KMS-11 (cell line): ENCODE results near the gene ATP4B.

Experiments
- H2AFZ ChIP-seq: fragments of 200-600 bp; sonication (generic); 2 replicates; pipeline ENCODE4 v1.6.1; 2016; ENCODE audit warnings: antibody characterized with exemption, mixed run types, low read depth
- H3K27ac ChIP-seq: fragments of 200-600 bp; sonication (generic); 2 replicates; pipeline ENCODE4 v1.6.1; 2016; ENCODE audit warnings: mild to moderate bottlenecking, mixed run types
- H3K27me3 ChIP-seq: fragments of 200-600 bp; sonication (generic); 2 replicates; pipeline ENCODE4 v1.6.1; 2017; ENCODE audit warnings: mild to moderate bottlenecking, low read depth, mixed run types, moderate library complexity; ENCODE audit not compliant: insufficient read depth
- H3K36me3 ChIP-seq: fragments of 200-600 bp; sonication (generic); 2 replicates; pipeline ENCODE4 v1.6.1; 2017; ENCODE audit warnings: mild to moderate bottlenecking, mixed run types; ENCODE audit not compliant: insufficient read depth
- H3K4me1 ChIP-seq: fragments of 200-600 bp; sonication (generic); 2 replicates; pipeline ENCODE4 v1.6.1; 2016; ENCODE audit warnings: mild to moderate bottlenecking, low read depth, mixed run types; ENCODE audit not compliant: poor library complexity, severe bottlenecking
- H3K4me2 ChIP-seq: fragments of 200-600 bp; sonication (generic); 2 replicates; pipeline ENCODE4 v1.7.0; 2016; ENCODE audit warnings: mild to moderate bottlenecking, mixed run types
- H3K4me3 ChIP-seq: fragments of 200-600 bp; sonication (generic); IDR thresholded peaks from 2 replicates; pipeline ENCODE4 v1.6.1; 2017; ENCODE audit warnings: low read depth, low read length, mixed read lengths; ENCODE audit not compliant: insufficient read depth
- H3K79me2 ChIP-seq: fragments of 200-600 bp; sonication (generic); 2 replicates; pipeline ENCODE4 v1.6.1; 2016; ENCODE audit warnings: low read depth, mixed run types; ENCODE audit not compliant: insufficient read depth
- H3K9ac ChIP-seq: fragments of 200-600 bp; sonication (generic); 2 replicates; pipeline ENCODE4 v1.6.1; 2016; ENCODE audit warnings: mild to moderate bottlenecking, mixed run types
- H4K20me1 ChIP-seq: fragments of 200-600 bp; sonication (generic); 2 replicates; pipeline ENCODE4 v1.6.1; 2016; ENCODE audit warnings: mild to moderate bottlenecking, mixed run types; ENCODE audit not compliant: insufficient read depth
- TF ChIP-seq, protein P1 (sequence below): fragments of 200-600 bp; sonication (generic); conservative IDR thresholded peaks from 2 replicates; pipeline ENCODE4 v1.6.1; 2017; ENCODE audit warnings: low read depth, mild to moderate bottlenecking, antibody characterized with exemption, low read length, moderate library complexity, mixed read lengths

The ATP4B gene

DNA sequence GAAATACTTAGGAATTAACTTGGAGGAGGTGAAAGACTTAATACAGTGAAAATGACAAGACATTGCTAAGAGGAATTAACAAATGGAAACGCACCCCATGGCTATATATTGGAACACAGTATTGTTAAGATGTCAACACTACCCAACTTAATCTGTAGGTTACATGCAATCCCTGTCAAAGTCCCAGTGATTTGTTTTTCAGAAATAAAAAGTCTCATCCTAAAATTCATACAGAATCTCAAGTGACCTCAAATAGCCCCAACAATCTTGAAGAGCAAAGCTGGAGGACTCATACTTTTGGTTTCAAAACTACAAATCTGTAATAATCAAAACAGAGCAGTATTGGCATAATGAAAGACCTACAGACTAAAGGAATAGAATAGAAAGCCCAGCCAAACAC lies 13.2 kb downstream of the ATP4B start:
- Histone ChIP-seq H3K36me3 (no peaks in the 10 kb centered on the region), H3K27me3 (no peaks in the 10 kb centered on the region), H3K4me1 (no peaks in the 10 kb centered on the region), H3K4me2 (no peak overlapping the region), H3K9ac (no peak overlapping the region), H3K79me2 (no peaks in the 10 kb centered on the region), H3K27ac (no peak overlapping the region), H3K4me3 (no peak overlapping the region), H2AFZ (no peak overlapping the region), H4K20me1 (no peaks in the 10 kb centered on the region)
- TF ChIP-seq, protein P1, sequence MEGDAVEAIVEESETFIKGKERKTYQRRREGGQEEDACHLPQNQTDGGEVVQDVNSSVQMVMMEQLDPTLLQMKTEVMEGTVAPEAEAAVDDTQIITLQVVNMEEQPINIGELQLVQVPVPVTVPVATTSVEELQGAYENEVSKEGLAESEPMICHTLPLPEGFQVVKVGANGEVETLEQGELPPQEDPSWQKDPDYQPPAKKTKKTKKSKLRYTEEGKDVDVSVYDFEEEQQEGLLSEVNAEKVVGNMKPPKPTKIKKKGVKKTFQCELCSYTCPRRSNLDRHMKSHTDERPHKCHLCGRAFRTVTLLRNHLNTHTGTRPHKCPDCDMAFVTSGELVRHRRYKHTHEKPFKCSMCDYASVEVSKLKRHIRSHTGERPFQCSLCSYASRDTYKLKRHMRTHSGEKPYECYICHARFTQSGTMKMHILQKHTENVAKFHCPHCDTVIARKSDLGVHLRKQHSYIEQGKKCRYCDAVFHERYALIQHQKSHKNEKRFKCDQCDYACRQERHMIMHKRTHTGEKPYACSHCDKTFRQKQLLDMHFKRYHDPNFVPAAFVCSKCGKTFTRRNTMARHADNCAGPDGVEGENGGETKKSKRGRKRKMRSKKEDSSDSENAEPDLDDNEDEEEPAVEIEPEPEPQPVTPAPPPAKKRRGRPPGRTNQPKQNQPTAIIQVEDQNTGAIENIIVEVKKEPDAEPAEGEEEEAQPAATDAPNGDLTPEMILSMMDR: no peak

DNA sequence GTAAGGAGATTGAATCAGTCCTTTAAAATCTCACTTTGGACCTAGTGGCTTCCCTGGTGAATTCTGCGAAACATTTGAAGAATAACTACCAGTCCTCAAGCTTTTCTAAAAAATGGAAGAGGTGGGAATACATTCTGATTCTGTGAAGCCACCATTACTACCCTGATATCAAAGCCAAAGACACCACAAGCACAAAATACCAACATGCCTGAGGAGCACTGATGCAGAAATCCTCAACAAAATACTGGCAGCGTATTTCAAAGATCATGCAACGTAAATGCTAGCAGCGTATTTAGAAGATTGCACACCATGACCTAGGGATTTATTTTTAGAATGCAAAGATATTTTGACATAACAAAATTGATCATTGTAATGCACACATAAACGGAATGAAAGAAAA lies 14.4 kb downstream of the ATP4B start:
- TF ChIP-seq, protein P1: no peak
- H3K36me3 ChIP-seq: no peaks in the 10 kb centered on the region
- no peaks in the 10 kb centered on the region for H3K27me3 ChIP-seq
- H3K4me3 ChIP-seq: no peak overlapping the region
- H3K9ac ChIP-seq: no peak overlapping the region
- no peak overlapping the region for H3K27ac ChIP-seq
- no peaks in the 10 kb centered on the region for H4K20me1 ChIP-seq
- no peak overlapping the region for H3K4me2 ChIP-seq
- H3K79me2 ChIP-seq: no peaks in the 10 kb centered on the region
- no peaks in the 10 kb centered on the region for H3K4me1 ChIP-seq
- no peak overlapping the region for H2AFZ ChIP-seq

DNA sequence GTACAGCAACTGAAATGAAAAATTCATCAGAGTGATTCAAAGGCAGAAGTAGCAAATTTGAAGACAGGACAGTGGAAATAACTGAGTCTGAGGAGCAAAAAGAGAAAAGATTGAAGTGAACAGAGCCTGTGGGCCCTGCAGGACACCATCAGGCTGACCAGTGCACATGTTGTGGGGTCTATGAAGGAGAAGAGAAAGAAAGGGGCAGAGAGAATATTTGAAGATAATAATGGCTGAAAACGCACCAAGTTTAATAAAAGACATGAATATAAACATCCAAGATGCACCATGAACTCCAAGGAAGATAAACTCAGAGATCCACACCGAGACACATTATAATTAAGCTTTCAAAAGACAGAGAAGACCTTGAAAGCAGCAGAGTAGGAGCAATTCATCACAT lies 15.4 kb downstream of the ATP4B start:
- Histone ChIP-seq H4K20me1 (no peaks in the 10 kb centered on the region), H3K4me2 (no peak overlapping the region), H3K79me2 (no peaks in the 10 kb centered on the region), H3K36me3 (peaks cover 4% of the 10 kb centered on the region; the same call in 1 of the 2 replicates), H3K27ac (no peak overlapping the region), H3K4me1 (no peaks in the 10 kb centered on the region), H2AFZ (no peak overlapping the region), H3K27me3 (no peaks in the 10 kb centered on the region), H3K4me3 (no peak overlapping the region), H3K9ac (no peak overlapping the region)
- TF ChIP-seq, protein P1: no peak

DNA sequence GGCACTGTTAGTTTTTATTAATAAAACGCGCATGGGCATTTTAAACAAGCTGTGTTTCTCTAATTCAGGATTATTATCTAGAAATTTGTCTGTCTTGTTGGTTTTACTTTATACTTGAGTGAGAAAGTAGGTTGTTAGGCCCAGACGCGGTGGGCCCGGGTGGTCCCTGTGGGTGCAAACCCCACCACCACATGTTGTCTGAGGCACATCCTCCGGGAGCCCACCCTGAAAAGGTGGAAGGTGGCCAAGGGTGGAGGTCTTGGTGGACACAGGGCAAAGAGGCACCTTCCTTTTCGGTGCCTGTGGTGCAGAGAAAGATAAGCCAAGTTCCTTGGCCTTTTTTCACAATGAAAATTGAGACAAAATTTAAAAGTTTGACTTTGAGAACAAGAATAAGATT lies 16.6 kb downstream of the ATP4B start:
- Histone ChIP-seq H3K36me3 (peaks cover 4% of the 10 kb centered on the region; the same call in 1 of the 2 replicates), H3K27me3 (no peaks in the 10 kb centered on the region)

More for the DNA sequence above, 16.6 kb downstream of the ATP4B start:
- H3K4me3 ChIP-seq: no peak overlapping the region
- no peaks in the 10 kb centered on the region for H3K4me1 ChIP-seq
- no peak overlapping the region for H2AFZ ChIP-seq
- no peaks in the 10 kb centered on the region for H4K20me1 ChIP-seq
- H3K9ac ChIP-seq: no peak overlapping the region
- no peaks in the 10 kb centered on the region for H3K79me2 ChIP-seq
- no peak overlapping the region for H3K4me2 ChIP-seq
- TF ChIP-seq, protein P1: no peak
- H3K27ac ChIP-seq: no peak overlapping the region
